AG09319 (cell line): Measurements from ENCODE around the gene CACNB4.

Experiments used
- DNase-seq: peaks from one replicate; pipeline ENCODE4 v3.0.0-alpha.2; 2010; ENCODE audit warnings: low read depth; ENCODE audit errors: extremely low read depth
- TF ChIP-seq, protein P1 (sequence below): IDR thresholded peaks from 2 replicates; pipeline ENCODE4 v1.5.1; 2011; ENCODE audit warnings: low read depth, mild to moderate bottlenecking, inconsistent platforms, low read length, moderate library complexity

CACNB4 gene

DNA sequence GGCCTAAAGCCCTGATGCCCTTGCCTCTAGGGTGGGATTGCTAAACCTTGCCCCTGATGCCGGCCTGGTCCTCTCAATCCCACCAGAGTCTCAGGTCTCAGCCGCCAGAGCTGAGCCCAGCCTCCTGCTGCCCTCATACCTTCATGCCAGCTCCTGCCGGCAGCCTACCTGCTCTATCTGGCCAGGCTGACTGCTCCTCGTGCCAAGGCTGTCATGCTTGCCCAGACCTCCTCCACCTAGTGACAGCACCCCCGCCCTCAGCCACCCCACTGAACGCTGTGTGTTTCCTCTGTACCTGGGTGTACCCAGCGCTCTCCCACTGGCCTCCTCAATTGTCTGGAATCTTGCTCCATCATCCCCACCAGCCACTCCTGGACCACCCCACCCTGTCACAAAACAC is 120.1 kb downstream of the CACNB4 start:
- TF ChIP-seq, protein P1, sequence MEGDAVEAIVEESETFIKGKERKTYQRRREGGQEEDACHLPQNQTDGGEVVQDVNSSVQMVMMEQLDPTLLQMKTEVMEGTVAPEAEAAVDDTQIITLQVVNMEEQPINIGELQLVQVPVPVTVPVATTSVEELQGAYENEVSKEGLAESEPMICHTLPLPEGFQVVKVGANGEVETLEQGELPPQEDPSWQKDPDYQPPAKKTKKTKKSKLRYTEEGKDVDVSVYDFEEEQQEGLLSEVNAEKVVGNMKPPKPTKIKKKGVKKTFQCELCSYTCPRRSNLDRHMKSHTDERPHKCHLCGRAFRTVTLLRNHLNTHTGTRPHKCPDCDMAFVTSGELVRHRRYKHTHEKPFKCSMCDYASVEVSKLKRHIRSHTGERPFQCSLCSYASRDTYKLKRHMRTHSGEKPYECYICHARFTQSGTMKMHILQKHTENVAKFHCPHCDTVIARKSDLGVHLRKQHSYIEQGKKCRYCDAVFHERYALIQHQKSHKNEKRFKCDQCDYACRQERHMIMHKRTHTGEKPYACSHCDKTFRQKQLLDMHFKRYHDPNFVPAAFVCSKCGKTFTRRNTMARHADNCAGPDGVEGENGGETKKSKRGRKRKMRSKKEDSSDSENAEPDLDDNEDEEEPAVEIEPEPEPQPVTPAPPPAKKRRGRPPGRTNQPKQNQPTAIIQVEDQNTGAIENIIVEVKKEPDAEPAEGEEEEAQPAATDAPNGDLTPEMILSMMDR = no peak
- no peak for DNase-seq

DNA sequence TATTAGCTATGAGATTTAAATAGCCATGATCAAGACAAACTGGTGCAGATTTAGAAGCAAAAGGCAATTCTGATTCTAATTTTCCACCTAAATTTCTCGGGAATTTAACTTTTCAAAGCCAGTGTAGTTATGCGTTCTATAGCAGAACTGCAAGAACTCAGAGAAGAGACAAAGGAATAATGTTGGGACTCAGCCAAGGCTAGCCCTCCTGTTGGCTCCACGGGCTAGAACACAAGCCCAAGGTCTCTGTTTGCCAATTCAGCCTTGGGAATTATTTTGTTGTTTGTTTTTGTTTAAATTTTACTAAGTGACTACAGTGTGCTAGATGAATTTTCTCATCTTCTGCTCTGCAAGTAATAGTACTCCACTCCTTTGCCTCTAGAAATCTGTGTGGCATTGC is 121.2 kb downstream of the CACNB4 start:
- TF ChIP-seq, protein P1 = no peak
- DNase-seq = no peak

DNA sequence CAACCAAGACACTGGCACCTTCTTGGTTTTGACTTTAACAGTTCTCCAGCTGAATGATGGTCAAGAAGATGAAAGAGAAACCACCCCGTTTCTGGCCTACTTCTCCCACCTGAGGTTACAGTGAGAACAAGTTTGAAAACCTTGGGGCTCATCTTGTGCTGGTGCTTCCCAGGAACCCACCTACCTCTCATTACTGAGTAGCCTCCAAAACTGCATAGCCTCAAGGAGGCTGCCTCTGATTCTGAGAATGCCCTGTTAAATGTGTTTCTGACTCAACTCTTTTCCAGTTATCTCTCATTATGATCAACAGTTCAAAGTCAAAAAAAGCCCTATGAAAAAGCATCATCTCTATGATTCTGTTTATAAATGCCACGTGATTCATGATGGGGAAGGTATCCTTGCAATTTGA is 121.9 kb downstream of the CACNB4 start:
- TF ChIP-seq, protein P1 = no peak
- no peak for DNase-seq

DNA sequence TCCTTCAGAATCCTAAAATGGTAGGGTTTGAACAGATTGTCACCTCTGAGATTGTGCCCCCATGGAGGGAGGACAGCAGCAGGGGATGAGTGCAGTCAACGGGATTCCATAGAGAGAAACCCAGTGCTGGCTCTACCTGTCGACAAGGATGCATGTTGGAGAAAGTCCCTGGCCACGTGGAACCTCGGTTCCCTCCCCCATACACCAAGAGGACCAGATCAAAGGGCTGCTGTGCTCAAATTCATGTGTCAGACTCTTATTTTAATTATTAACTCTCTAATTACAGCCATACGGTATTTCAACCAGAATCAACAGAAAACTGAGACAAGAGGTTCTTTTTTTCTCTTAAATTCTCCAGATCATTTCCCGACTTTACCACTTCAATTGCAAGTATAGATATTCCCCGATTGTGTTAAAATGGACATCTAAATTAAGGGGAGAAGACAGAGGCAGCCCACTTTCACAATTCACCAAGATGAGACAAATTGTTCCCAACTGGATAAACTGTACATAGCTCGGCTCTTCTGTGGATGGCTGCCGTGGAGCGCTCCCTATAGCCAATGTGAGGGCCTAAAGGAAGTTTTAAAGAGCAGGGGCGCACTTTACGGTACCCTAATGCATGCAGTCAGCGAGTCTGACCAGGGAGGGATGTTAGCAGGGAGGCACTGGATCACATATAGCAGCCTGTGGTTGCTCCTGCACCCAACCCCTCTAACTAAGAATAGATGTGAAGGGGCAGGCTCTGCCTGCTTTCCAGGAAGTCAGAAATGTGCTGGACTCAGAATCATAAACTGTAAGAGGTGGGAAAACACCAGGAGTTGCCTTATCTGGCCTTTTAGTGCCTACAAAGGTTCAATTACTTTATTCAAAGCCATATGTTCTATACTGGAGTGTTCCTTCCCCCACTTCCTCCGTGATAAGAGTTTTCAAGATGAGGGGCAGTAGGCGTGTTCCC is 123.1 kb downstream of the CACNB4 start:
- no peak for DNase-seq

DNA sequence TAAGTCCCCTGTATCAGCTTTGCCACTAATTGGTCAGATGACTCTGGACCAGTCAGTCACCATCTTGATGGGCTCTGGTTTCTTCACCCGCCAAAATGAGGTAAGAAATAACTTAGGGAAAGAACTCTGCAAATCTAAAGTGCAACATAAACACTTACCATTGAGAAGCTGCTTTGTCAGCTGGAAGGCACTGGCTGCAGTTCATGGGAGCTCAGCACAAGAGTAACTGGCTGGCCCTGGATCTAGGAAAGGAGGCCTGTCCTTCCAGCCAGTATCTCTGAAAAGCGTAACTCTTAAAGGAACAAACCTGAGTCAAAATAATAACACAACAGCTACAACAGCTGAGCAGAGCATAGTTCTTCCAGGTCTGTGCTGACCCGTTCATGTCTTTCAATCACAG is 123.9 kb downstream of the CACNB4 start:
- DNase-seq = no peak
- TF ChIP-seq, protein P1 = no peak

More for the DNA sequence above, 123.1 kb downstream of the CACNB4 start:
- TF ChIP-seq, protein P1 = no peak

DNA sequence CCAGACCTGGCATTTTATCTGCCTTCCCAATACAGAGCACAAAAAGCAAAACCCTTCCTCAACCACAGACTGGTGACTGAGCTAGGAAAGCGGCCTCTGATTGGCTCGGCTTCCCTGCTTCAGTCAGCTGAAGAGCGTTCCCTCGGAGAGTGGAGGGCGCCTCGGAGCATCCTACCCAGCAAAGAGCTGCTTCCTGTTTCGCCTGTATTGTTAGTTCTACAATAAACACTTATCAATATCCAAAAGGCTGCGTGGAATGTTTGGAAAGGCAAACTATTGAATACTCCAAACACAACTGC is 125.0 kb downstream of the CACNB4 start:
- TF ChIP-seq, protein P1 = no peak
- DNase-seq = no peak

DNA sequence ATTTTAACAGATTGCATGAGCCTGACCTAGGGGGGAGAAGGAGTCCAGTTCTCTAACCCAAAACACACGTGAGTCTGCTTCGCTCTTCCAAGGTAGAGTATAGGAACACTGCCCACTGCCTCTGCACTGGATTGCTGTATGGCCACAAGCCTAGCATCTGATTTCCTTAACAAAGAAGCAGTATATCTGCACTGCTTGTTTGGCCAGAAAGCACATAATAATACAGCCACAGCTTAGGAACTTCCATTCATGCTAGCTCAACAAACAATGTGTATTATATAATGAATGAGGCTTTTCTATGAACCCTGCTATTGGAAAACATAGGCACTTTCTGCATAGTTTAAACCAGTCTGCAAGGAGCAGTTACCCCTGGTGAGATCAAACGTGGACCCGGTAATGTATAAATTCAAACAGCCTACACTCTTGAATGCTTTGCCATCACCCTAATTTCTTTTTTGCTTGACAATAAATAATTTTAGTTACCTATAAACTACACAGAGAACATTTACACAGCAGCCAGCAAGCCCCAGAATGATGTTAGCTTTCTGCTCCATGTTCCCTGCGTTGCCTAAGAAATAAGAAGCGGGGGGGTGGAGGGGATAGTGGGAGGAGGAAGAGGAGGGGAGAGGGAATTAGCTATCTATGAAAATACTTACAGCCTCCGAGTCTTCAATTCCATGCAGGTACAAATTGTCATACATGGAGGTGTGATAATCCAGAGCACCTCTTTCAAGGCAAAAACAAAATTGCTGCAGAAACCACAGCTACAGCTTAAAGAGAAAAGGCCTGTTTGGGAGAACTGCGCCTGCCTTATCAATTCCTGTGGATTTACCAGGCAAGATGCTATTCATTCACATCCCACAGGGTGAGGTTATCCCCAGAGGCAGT is 125.6 kb downstream of the CACNB4 start:
- TF ChIP-seq, protein P1 = no peak
- DNase-seq = no peak
